Measurements from ENCODE around the gene CMTR1.
A peak's percentile ranks its signal among the peaks of the same experiment; 100 is the strongest.

Gene CMTR1

GRCh38 chr6:37482606-37483251, 49.7 kb downstream of the CMTR1 start:
- DNase-seq (ENCODE audit: low read depth, low spot score): no peak
- CTCF ChIA-PET: interaction anchor here (1.0 to 9.7 kb wide), 5 partner anchors 10 to 207 kb away, joined by 3 to 103 read pairs (median 9); no protein-coding TSS in a partner anchor

GRCh38 chr6:37483252-37483901, 50.4 kb downstream of the CMTR1 start:
- POLR2A ChIA-PET: no interaction called here
- no peak for DNase-seq (ENCODE audit: low read depth, low spot score)
- TF ChIP-seq CTCF (IDR thresholded peaks at IDR 0.05; ENCODE audit: insufficient read depth, low read length, missing control alignments): no peak
- CTCF ChIA-PET: interaction anchor here (0.8 to 9.7 kb wide), 6 partner anchors 9 to 207 kb away, joined by 3 to 103 read pairs (median 8); no protein-coding TSS in a partner anchor
- H3K4me3 ChIP-seq (ENCODE audit: low read depth, low read length): no peak overlapping the region

More at GRCh38 chr6:37482606-37483251, 49.7 kb downstream of the CMTR1 start:
- no peak for TF ChIP-seq CTCF (IDR thresholded peaks at IDR 0.05; ENCODE audit: insufficient read depth, low read length, missing control alignments)
- POLR2A ChIA-PET: no interaction called here
- H3K4me3 ChIP-seq (ENCODE audit: low read depth, low read length): no peak overlapping the region

GRCh38 chr6:37483917-37484785, 51.1 kb downstream of the CMTR1 start:
- DNase-seq (ENCODE audit: low read depth, low spot score): no peak
- ChIA-PET CTCF (interaction anchor here (0.7 to 9.7 kb wide), 14 partner anchors 11 to 210 kb away, joined by 3 to 103 read pairs (median 4); partner anchors contain the start of gene CCDC167), POLR2A (interaction anchor here (0.7 kb wide), 1 partner anchor 10 kb away, joined by 3 read pairs; no protein-coding TSS in a partner anchor)
- TF ChIP-seq CTCF (IDR thresholded peaks at IDR 0.05; ENCODE audit: insufficient read depth, low read length, missing control alignments): peak; percentile 98
- H3K4me3 ChIP-seq (ENCODE audit: low read depth, low read length): no peak overlapping the region

GRCh38 chr6:37484786-37485170, 51.8 kb downstream of the CMTR1 start:
- DNase-seq (ENCODE audit: low read depth, low spot score): no peak
- no peak for TF ChIP-seq CTCF (IDR thresholded peaks at IDR 0.05; ENCODE audit: insufficient read depth, low read length, missing control alignments)
- CTCF ChIA-PET: interaction anchor here (0.7 to 9.7 kb wide), 14 partner anchors 12 to 243 kb away, joined by 3 to 103 read pairs (median 4); partner anchors contain the start of gene CCDC167
- H3K4me3 ChIP-seq (ENCODE audit: low read depth, low read length): no peak overlapping the region
- POLR2A ChIA-PET: interaction anchor here (0.7 kb wide), 1 partner anchor 9 kb away, joined by 3 read pairs; no protein-coding TSS in a partner anchor

- ChIA-PET CTCF (interaction anchor here (0.7 to 9.7 kb wide), 14 partner anchors 12 to 242 kb away, joined by 3 to 103 read pairs (median 3); partner anchors contain the start of gene CCDC167), POLR2A (interaction anchor here (0.7 kb wide), 1 partner anchor 9 kb away, joined by 3 read pairs; no protein-coding TSS in a partner anchor)
- no peak for DNase-seq (ENCODE audit: low read depth, low spot score)
- no peak overlapping the region for H3K4me3 ChIP-seq (ENCODE audit: low read depth, low read length)
- peak; percentile 6 for TF ChIP-seq CTCF (IDR thresholded peaks at IDR 0.05; ENCODE audit: insufficient read depth, low read length, missing control alignments)
These were observed 52.3 kb downstream of the CMTR1 start for GRCh38 chr6:37485291-37485702.
